Lower lobe of right lung (tissue), 2 donors: ENCODE measurements around the gene TBXAS1. TPM values are rescaled to one million over a fixed set of nuclear protein-coding genes. Genes with fewer than 3 reads are reported as not detected.

ENCODE experiments used
- ATAC-seq, 2 donors: fragments of 200-7000 bp; cut with Tn5 transposase; one replicate each; pipeline ENCODE4 v1.9.1; 2020 to 2022; ENCODE audit warnings: mild to moderate bottlenecking in 2 of 2, moderate library complexity in 2 of 2
- DNase-seq: peaks from one replicate; pipeline ENCODE4 v3.0.0-alpha.2; 2020
- H3K27ac ChIP-seq: fragments of 200-600 bp; one replicate; pipeline ENCODE4 v1.8.0; 2022
- H3K27me3 ChIP-seq: fragments of 200-600 bp; one replicate; pipeline ENCODE4 v1.8.0; 2022; ENCODE audit warnings: low read depth
- H3K36me3 ChIP-seq: fragments of 200-600 bp; one replicate; pipeline ENCODE4 v1.8.0; 2022; ENCODE audit warnings: mild to moderate bottlenecking
- H3K4me1 ChIP-seq: fragments of 200-600 bp; one replicate; pipeline ENCODE4 v1.8.0; 2022
- H3K4me3 ChIP-seq: fragments of 200-600 bp; one replicate; pipeline ENCODE4 v1.8.0; 2022; ENCODE audit warnings: mild to moderate bottlenecking
- H3K9me3 ChIP-seq: fragments of 200-600 bp; one replicate; pipeline ENCODE4 v1.8.0; 2022
- CTCF ChIP-seq: fragments of 200-600 bp; IDR thresholded peaks from one replicate; pipeline ENCODE4 v1.8.0; 2022; ENCODE audit warnings: antibody characterized with exemption, mild to moderate bottlenecking
- intact Hi-C: fragments of 100-400 bp; cut with DNase I; formaldehyde crosslinking; loops from one replicate; pipeline ENCODE4 v1.11.0; 2022
- total RNA-seq: library from RNA; stranded (reverse); fragmentation: NEBNext Ultra II Directional; extraction: Animal tissue kit (Norgen Biotek cat#: 25700); gene quantifications from one replicate; pipeline ENCODE4 v1.2.1, GENCODE V29; 2021
- donor health status: DM: no; HTN: yes; CAD: no; lungs with severe emphysema.

The TBXAS1 gene
- total RNA-seq, 1 donor from 2014 or later: 92.6 TPM

GRCh38 chr7:139946533-139946932 is 117.5 kb downstream of the TBXAS1 start:
- ATAC-seq: peak in 1 of 2 donors; percentile 40
- TF ChIP-seq CTCF: no peak
- Histone ChIP-seq H3K4me1 (no peaks in the 10 kb centered on the region), H3K27ac (no peak overlapping the region), H3K27me3 (no peaks in the 10 kb centered on the region), H3K4me3 (no peak overlapping the region), H3K36me3 (peaks cover 1% of the 10 kb centered on the region), H3K9me3 (no peaks in the 10 kb centered on the region)
- intact Hi-C loops: no loop called here
- DNase-seq: no peak

- no peaks in the 10 kb centered on the region for H3K36me3 ChIP-seq
- H3K27me3 ChIP-seq: no peaks in the 10 kb centered on the region
- no peak for ATAC-seq
- no peak for DNase-seq
- TF ChIP-seq CTCF: no peak
- intact Hi-C loops: no loop called here
- no peak overlapping the region for H3K4me3 ChIP-seq
- H3K9me3 ChIP-seq: no peaks in the 10 kb centered on the region
- H3K27ac ChIP-seq: no peak overlapping the region
- no peaks in the 10 kb centered on the region for H3K4me1 ChIP-seq
Measured at GRCh38 chr7:139947021-139947420, 118.0 kb downstream of the TBXAS1 start.

GRCh38 chr7:139948167-139948566 is 119.1 kb downstream of the TBXAS1 start:
- intact Hi-C loops: no loop called here
- Histone ChIP-seq H3K27me3 (no peaks in the 10 kb centered on the region), H3K9me3 (no peaks in the 10 kb centered on the region), H3K4me3 (no peak overlapping the region), H3K27ac (no peak overlapping the region), H3K4me1 (no peaks in the 10 kb centered on the region), H3K36me3 (no peaks in the 10 kb centered on the region)
- no peak for TF ChIP-seq CTCF
- no peak for ATAC-seq
- DNase-seq: no peak

GRCh38 chr7:139948587-139949335 is 119.7 kb downstream of the TBXAS1 start:
- no peak for TF ChIP-seq CTCF
- H3K27ac ChIP-seq: no peak overlapping the region

GRCh38 chr7:139949629-139950028 is 120.6 kb downstream of the TBXAS1 start:
- intact Hi-C loops: no loop called here

More at GRCh38 chr7:139948587-139949335, 119.7 kb downstream of the TBXAS1 start:
- H3K36me3 ChIP-seq: no peaks in the 10 kb centered on the region
- intact Hi-C loops: no loop called here
- H3K4me3 ChIP-seq: no peak overlapping the region
- H3K4me1 ChIP-seq: no peaks in the 10 kb centered on the region
- no peak for DNase-seq
- ATAC-seq: no peak
- no peaks in the 10 kb centered on the region for H3K9me3 ChIP-seq
- H3K27me3 ChIP-seq: no peaks in the 10 kb centered on the region

More at GRCh38 chr7:139949629-139950028, 120.6 kb downstream of the TBXAS1 start:
- Histone ChIP-seq H3K4me3 (no peak overlapping the region), H3K9me3 (no peaks in the 10 kb centered on the region), H3K27me3 (no peaks in the 10 kb centered on the region), H3K27ac (no peak overlapping the region), H3K36me3 (no peaks in the 10 kb centered on the region), H3K4me1 (no peaks in the 10 kb centered on the region)
- DNase-seq (no peak), ATAC-seq (no peak)
- TF ChIP-seq CTCF: no peak
